Embryonic facial prominence (tissue), 1 donor: ENCODE data around the gene PODN.
A peak's percentile ranks its signal among the peaks of the same experiment; 100 is the strongest.

Source experiments
- DNase-seq: peaks from one replicate; pipeline ENCODE4 v3.0.0-alpha.2; 2016; ENCODE audit errors: extremely low spot score

The PODN gene, protein sequence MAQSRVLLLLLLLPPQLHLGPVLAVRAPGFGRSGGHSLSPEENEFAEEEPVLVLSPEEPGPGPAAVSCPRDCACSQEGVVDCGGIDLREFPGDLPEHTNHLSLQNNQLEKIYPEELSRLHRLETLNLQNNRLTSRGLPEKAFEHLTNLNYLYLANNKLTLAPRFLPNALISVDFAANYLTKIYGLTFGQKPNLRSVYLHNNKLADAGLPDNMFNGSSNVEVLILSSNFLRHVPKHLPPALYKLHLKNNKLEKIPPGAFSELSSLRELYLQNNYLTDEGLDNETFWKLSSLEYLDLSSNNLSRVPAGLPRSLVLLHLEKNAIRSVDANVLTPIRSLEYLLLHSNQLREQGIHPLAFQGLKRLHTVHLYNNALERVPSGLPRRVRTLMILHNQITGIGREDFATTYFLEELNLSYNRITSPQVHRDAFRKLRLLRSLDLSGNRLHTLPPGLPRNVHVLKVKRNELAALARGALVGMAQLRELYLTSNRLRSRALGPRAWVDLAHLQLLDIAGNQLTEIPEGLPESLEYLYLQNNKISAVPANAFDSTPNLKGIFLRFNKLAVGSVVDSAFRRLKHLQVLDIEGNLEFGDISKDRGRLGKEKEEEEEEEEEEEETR

DNA sequence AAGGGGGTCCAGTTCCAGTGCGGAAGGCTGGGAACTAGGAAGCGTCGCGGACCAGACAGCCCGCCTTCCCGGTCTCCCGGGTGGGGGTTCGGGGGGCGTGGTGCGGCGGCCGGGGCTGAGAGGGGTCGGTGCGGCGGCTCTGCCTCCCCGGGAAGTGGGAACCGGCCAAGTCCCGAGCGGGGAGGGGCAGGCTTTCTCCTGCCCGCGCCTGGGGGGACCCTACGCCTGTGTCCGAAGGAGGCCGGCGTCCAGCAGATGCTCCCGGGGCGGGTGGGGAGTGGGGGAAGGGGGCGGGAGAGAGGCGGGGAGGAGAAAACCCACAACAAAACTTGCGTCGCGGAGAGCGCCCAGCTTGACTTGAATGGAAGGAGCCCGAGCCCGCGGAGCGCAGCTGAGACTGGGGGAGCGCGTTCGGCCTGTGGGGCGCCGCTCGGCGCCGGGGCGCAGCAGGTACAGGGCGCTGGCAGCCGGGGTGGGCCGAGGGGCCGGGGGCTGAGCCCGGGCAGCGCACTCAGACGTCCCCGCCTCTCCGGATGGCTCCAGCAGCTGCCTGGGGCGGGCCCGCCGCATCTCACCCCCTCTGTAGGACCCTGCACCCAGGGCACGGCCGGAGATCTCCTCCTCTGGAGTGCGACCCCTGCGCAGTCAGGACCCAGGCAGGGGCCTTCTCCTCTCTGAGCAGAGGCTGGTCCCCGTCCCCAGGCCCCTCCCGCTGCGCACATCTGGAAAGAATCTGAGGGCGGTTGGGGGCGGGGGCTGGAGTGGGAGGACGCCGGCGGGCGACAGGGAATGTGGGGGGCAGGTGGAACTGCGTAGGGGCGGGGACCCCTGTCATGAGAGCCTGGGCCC, at the start of gene PODN:
TSS of gene PODN (plus strand) at position 355 of the 849 bp plus-strand sequence. CDS start 7,643 bp downstream, outside the sequence.
- DNase-seq, result no peak

DNA sequence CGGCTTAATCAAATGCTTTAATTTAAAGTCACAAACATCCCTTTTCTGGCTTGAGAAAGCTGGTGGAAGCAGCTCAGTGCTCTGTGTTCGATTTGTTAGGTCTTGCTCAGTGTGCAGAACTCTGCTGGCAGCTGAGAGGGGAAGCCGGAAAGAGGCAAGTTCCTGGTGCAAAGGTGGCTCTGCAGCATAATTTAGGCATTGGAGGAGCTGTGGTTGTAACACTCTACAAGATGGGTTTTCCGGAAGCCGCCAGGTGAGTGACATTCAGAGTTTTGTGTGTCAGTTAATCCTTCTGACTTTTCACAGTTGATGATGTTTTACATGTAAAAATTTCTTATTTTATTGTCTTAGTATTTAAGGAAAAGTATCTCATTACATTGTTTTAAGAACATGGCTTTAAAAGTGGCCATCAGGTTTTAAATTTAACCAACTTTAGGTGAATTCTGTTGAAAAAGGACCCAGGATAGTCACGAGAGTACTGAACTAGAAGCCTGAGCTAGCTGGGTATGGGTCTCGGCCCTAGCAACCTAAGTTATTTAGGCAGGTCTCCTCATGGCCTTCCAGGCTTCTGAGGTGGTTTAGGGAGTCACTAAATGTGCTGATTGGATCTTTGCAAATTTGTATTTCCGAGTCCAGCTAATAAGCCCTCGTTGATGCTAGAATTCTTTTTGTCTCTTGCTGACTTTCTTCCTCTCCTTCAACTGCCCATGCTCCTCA, 47.1 kb upstream of the PODN start:
- DNase-seq, result peak; percentile 46

GRCh38 chr1:53015508-53015860, 46.5 kb upstream of the PODN start:
- DNase-seq, result no peak

- DNase-seq, result no peak
Observed at GRCh38 chr1:53016705-53017104, 45.3 kb upstream of the PODN start.

DNA sequence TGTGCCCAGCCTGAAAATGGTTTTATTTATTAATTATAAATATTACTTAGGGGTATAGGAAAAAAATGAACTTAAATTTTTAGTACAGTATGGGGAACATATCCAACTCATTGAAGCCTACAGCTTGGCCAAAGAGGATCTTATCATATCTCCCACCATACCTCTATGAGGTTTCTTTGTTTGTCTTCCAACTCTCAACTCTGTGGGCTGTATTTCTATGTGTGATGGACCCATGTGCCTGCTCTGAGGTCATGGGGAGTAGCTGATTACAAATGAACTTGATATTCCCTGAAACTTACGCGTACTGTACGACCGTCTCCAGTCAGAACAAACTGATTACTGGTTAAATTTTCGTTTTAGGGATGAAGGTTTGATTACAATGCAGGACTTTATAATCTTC, 41.4 kb upstream of the PODN start:
- DNase-seq, result no peak

GRCh38 chr1:53022179-53022578, 39.8 kb upstream of the PODN start:
- no peak for DNase-seq

- no peak for DNase-seq
Observed at GRCh38 chr1:53023546-53023945, 38.5 kb upstream of the PODN start.

GRCh38 chr1:53024117-53024516, 37.9 kb upstream of the PODN start:
- DNase-seq, result no peak

GRCh38 chr1:53025034-53025768, 36.8 kb upstream of the PODN start:
- no peak for DNase-seq

DNA sequence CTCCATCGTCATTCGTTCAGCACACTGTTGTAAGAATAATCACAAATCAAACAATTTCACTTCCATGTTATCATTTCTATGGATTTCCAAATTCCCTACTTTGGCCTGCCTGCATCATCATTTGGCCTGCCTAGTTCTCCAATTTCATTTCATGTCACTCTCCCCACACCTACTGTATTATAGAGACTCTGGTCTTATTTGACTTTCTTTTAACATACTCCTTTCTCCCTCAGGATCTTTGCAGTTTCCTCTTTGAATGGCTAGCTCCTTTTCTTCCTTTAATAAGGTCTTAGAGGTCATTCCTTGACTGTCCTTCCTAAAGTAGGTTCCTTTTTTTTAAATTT, 36.3 kb upstream of the PODN start:
- DNase-seq, result no peak

- DNase-seq, result no peak
Observed at GRCh38 chr1:53026254-53026653, 35.8 kb upstream of the PODN start.

- DNase-seq, result no peak
Observed at GRCh38 chr1:53031732-53032131, 30.3 kb upstream of the PODN start.

DNA sequence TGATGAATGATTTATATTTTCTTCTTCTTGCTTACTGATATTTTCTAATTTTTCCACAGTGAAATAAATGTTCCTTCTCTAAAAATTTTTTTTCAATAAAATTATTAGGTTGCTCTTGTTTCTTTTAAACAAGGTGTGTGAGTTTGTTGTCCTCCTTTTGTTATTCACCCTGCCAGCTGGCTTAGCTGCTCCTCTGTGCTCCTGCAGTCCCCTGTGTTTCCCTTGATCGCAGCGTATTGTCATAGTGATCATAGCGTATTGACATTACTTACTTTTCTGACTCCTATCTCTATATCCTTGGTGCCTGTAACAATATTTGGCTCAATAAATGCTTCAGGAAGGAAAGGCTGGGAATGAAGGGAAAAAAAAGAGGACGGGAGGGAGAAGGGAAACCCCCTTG, 24.9 kb upstream of the PODN start:
- DNase-seq, result no peak

GRCh38 chr1:53038566-53038965, 23.4 kb upstream of the PODN start:
- DNase-seq, result no peak

- no peak for DNase-seq
Observed at GRCh38 chr1:53043271-53043670, 18.7 kb upstream of the PODN start.

DNA sequence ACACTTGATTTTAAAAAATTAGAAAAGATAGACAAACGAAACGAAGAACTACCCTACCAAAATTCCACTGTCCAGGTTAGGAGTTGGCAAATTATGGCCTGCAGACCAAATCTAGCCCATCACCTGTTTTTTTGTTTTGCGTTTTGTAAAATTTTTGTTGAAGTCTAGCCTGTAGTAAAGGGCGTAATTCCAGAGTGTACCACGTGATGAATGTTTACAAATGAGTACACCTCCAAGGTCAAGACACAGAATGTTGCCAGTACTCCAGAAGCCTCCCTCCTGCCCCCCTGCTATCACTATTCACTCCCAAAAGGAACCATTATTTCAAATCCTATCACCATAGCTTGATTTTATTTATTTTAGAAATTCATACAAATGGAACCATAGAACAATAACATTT, 17.1 kb upstream of the PODN start:
- DNase-seq, result no peak

GRCh38 chr1:53046930-53047329, 15.1 kb upstream of the PODN start:
- no peak for DNase-seq

GRCh38 chr1:53047737-53048736, 14.0 kb upstream of the PODN start:
- DNase-seq, result no peak

DNA sequence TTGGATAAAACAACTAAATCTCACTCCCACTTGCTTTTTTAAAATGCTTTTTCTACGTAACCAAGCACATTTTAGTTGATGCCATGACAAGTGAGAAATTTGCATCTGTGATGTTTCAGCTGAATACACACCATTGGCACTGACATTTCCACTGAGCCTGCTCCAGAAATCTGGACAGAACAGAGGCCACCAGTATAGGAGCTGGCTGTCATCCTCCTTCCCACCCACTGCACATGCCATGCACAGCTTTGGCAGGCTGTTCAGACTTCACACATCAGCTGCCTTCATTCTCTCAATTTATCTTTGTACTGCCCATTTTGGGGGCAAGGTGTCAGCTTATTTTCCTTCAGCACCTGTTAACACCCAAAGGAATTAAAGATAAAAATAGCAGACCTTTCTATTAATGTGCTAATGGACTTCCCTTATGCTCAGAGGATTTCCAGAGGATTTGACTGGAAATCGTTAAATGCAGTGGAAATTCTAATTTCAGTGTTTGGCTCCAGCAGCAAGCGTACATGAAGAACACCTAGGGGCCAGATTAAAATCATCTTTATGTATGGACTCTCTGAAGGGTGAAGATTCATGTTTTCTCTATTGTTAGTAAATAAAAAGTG, 12.9 kb upstream of the PODN start:
- no peak for DNase-seq

GRCh38 chr1:53049574-53049967, 12.4 kb upstream of the PODN start:
- no peak for DNase-seq
